ENCODE results near the gene KCNJ4.
"Not testable (repeated sequence)": the region's sequence is repeated elsewhere in the genome, so short reads cannot be mapped to it uniquely, and the experiment has no call there.

Gene KCNJ4

DNA sequence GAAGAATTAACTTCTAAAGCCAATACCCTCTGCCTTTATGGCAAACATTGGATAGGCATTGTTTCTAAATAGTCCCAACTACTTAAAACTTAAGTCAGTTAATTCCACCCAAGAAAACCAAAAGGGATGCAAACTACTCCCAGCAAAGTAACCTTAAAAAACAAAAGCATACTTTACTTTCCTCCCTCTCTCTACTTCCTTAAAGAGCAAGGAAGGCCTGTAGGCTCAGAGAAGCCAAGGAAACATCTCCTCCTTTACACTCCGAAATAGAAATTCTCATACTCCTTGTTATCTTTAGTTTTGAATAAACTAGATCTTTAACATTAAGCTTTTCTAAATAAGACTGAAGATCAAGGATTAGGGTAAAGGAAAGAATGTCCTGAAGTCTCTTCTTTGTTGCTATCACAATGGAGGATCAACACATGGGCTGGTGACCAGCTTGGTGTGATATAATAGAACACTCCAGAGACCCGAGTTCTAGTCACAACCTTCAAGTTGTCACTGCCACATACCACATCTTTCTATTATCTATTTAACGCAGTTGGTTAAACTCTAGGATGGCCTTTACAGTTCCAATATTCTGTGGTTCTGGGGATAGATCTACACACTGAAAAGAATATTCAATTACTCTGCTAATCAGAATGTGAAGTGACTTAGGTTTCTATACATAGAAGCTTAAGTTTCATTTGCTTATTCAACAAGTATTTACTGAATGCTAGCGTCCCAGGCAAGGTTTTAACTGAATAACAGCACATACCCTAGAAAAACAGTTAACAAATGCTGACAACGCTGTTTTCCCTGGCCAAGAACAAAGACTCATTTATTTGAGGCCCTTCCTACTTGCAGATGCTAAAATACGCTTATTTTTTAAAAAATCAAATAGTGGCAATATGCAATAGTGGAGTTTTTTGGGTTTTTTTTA lies 66.2 kb downstream of the KCNJ4 start:
- not testable (repeated sequence) for DNase-seq (ENCODE audit: low read depth in 2 of 2, low spot score in 1 of 2)

DNA sequence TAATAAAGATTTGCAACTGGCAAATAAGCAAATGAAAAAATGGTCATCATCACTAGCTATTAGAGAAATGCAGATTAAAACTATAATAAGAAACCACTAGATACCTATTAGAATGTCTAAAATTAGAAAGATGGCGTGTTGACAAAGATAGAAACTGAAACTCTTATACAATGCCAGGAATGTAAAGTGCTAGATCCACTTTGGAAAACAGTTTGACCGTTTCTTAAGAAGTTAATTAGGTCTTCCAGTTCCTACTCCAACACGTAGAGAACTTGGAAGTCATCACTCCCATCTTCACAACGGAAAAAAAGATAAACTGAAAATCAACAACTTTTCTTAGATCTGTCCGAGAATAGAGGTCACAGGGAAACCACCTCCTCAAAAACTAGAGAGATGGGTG lies 68.1 kb downstream of the KCNJ4 start:
- not testable (repeated sequence) for DNase-seq (ENCODE audit: low read depth in 2 of 2, low spot score in 1 of 2)

DNA sequence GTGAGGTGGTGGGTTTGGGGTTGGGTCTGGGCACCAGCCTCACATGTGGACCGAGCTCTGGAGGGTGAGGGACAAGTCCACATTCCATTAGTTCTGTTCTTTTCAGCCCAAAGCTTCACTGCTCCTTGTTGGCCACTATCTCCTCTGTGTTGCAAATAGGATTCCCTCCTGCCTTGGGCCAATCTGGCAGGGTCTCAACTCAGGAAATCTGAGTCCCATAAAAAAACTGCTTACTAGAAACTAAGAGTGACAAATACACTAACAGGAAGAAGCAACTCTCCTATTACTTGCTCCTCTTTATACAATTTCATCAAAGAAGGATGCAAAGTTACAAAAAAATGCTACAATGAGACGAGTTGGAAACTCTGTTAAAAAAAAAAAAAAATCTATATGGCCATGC lies 71.6 kb downstream of the KCNJ4 start:
- no peak for DNase-seq (ENCODE audit: low read depth in 2 of 2, low spot score in 1 of 2)

DNA sequence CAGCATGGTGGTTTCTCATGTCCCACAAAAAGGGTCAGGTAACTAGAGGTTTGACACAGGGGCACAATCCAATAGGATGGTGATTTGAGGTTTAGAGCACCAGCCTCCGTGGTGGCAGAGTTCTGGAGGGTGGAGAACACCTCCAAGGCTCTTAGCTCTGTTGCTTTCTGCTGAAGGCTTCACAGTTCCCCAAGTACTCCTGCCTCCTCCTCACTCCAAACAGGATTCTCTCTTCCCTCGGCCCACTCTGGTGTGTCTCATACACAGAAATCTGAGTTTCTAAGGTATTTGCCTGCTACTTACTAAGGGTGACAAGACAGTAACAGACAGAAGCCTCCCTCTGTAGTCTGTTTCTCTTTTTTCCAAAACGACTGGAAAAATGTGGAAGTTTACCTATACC lies 73.6 kb downstream of the KCNJ4 start:
- DNase-seq (ENCODE audit: low read depth in 2 of 2, low spot score in 1 of 2), result not testable (repeated sequence)

All from stimulated activated CD8-positive, alpha-beta memory T cell treated with anti-CD3 and anti-CD28 coated beads, Interleukin-4, amount 100 ng/mL, for 1 hour (primary cell).